Stimulated activated CD4-positive, alpha-beta T cell treated with anti-CD3 and anti-CD28 coated beads, Interleukin-2, amount 100 ng/mL, for 4 hours (primary cell): Measurements from ENCODE around the gene CADPS.
"Not testable (repeated sequence)": the region's sequence is repeated elsewhere in the genome, so short reads cannot be mapped to it uniquely, and the experiment has no call there.

Source experiments
- DNase-seq: peaks from one replicate; pipeline ENCODE4 v3.0.0-alpha.2; 2020; ENCODE audit warnings: low read depth

The CADPS gene

GRCh38 chr3:62597491-62597890 lies 277.7 kb downstream of the CADPS start:
- no peak for DNase-seq

- DNase-seq: no peak
Measured at GRCh38 chr3:62592408-62592807, 282.8 kb downstream of the CADPS start.

GRCh38 chr3:62589078-62589477 lies 286.1 kb downstream of the CADPS start:
- no peak for DNase-seq

GRCh38 chr3:62587579-62588031 lies 287.6 kb downstream of the CADPS start:
- DNase-seq: no peak

GRCh38 chr3:62587169-62587568 lies 288.0 kb downstream of the CADPS start:
- DNase-seq: no peak

- DNase-seq: no peak
Measured at GRCh38 chr3:62586356-62586755, 288.9 kb downstream of the CADPS start.

GRCh38 chr3:62585861-62586260 lies 289.4 kb downstream of the CADPS start:
- no peak for DNase-seq

GRCh38 chr3:62584636-62585035 lies 290.6 kb downstream of the CADPS start:
- no peak for DNase-seq

GRCh38 chr3:62582495-62583172 lies 292.6 kb downstream of the CADPS start:
- DNase-seq: no peak

- not testable (repeated sequence) for DNase-seq
Measured at GRCh38 chr3:62580485-62580884, 294.7 kb downstream of the CADPS start.

GRCh38 chr3:62577153-62577552 lies 298.1 kb downstream of the CADPS start:
- no peak for DNase-seq

GRCh38 chr3:62574266-62574898 lies 300.8 kb downstream of the CADPS start:
- DNase-seq: no peak

- DNase-seq: no peak
Measured at GRCh38 chr3:62571916-62572315, 303.3 kb downstream of the CADPS start.

- no peak for DNase-seq
Measured at GRCh38 chr3:62570888-62571287, 304.3 kb downstream of the CADPS start.

GRCh38 chr3:62569609-62570008 lies 305.6 kb downstream of the CADPS start:
- DNase-seq: no peak

- DNase-seq: no peak
Measured at GRCh38 chr3:62567097-62568021, 307.9 kb downstream of the CADPS start.

GRCh38 chr3:62566022-62566557 lies 309.1 kb downstream of the CADPS start:
- DNase-seq: no peak

- DNase-seq: no peak
Measured at GRCh38 chr3:62562596-62562995, 312.6 kb downstream of the CADPS start.

GRCh38 chr3:62562017-62562416 lies 313.2 kb downstream of the CADPS start:
- DNase-seq: no peak

- DNase-seq: no peak
Measured at GRCh38 chr3:62559831-62560445, 315.3 kb downstream of the CADPS start.

GRCh38 chr3:62558549-62559112 lies 316.6 kb downstream of the CADPS start:
- DNase-seq: no peak

GRCh38 chr3:62557983-62558382 lies 317.2 kb downstream of the CADPS start:
- DNase-seq: no peak
